ENCODE measurements around the gene PSMB11. TPM values are rescaled to one million over a fixed set of nuclear protein-coding genes. Genes with fewer than 3 reads are reported as not detected.

The PSMB11 gene
- total and polyA plus RNA-seq, 10 of the 15 experiments (the other 5 are each of a cell fraction or from before 2014, with no cell fraction given) = not detected

- Histone ChIP-seq H3K4me3 (no peak overlapping the region), H3K4me2 (ENCODE audit: control insufficient read depth, insufficient read depth) (no peak overlapping the region), H3K9me3 (replicated peaks; ENCODE audit: control insufficient read depth, insufficient read depth, low read length) (no peaks in the 10 kb centered on the region), H3K27me3 (replicated peaks in 1 of 2; ENCODE audit: control insufficient read depth in 2 of 2, insufficient read depth in 2 of 2, low read length in 1 of 2) (no peaks in the 10 kb centered on the region; a peak in 2 of 4 replicates), H3K4me1 (ENCODE audit: control insufficient read depth, insufficient read depth, low read length) (no peaks in the 10 kb centered on the region), H3K79me2 (ENCODE audit: control insufficient read depth, insufficient read depth, low read length) (no peaks in the 10 kb centered on the region), H3K27ac (ENCODE audit: control insufficient read depth, insufficient read depth) (no peak overlapping the region), H2AFZ (ENCODE audit: control insufficient read depth, low read depth, low read length) (no peak overlapping the region), H4K20me1 (ENCODE audit: control insufficient read depth, insufficient read depth) (no peaks in the 10 kb centered on the region), H3K9ac (ENCODE audit: control insufficient read depth, insufficient read depth, low read length) (no peak overlapping the region), H3K36me3 (ENCODE audit: control insufficient read depth in 2 of 2, insufficient read depth in 2 of 2, low read length in 1 of 2) (no peaks in the 10 kb centered on the region)
- ChIA-PET CTCF (interaction anchor here (0.9 to 18.3 kb wide), 2 partner anchors 53 to 72 kb away, joined by 3 to 853 read pairs; partner anchors contain the start of gene AJUBA), POLR2A (no interaction called here), RAD21 (ENCODE audit: unreplicated experiment) (interaction anchor here (1.4 kb wide), 1 partner anchor 59 kb away, joined by 3 read pairs; no protein-coding TSS in a partner anchor), SMC1A (ENCODE audit: uncharacterized antibody, unreplicated experiment) (interaction anchor here (0.6 kb wide), 1 partner anchor 51 kb away, joined by 3 read pairs; no protein-coding TSS in a partner anchor)
- DNase-seq (ENCODE audit: low read depth, low spot score) (no peak), ATAC-seq (no peak), FAIRE-seq (no peak)
- BruUV-seq (replicated peaks) = no TSS peak
- 48% methylated on average over 13 of the region's 13 CpGs for WGBS (ENCODE audit: insufficient coverage, insufficient replicate concordance, low lambda C conversion rate, missing lambda C conversion rate)
- intact Hi-C loops (cut with micrococcal nuclease; ENCODE audit: unreplicated experiment) = no loop called here
- in situ Hi-C loops (cut with MboI) = no loop called here
- TF ChIP-seq IKZF1 (conservative IDR thresholded peaks at IDR 0.05) (no peak), CREM (IDR thresholded peaks at IDR 0.05; ENCODE audit: low read depth) (no peak), E4F1 (IDR thresholded peaks at IDR 0.05; ENCODE audit: borderline replicate concordance, partially characterized antibody) (no peak), MEF2A (IDR thresholded peaks at IDR 0.05; ENCODE audit: insufficient read depth, low read depth, low read length) (no peak), PRDM15 (CRISPR knock-in tag; IDR thresholded peaks at IDR 0.05) (no peak), CUX1 (IDR thresholded peaks at IDR 0.05; ENCODE audit: insufficient replicate concordance, low read depth, low read length) (no peak), PML (IDR thresholded peaks at IDR 0.05; ENCODE audit: low read length) (no peak)
- TF ChIP-seq, protein P1, sequence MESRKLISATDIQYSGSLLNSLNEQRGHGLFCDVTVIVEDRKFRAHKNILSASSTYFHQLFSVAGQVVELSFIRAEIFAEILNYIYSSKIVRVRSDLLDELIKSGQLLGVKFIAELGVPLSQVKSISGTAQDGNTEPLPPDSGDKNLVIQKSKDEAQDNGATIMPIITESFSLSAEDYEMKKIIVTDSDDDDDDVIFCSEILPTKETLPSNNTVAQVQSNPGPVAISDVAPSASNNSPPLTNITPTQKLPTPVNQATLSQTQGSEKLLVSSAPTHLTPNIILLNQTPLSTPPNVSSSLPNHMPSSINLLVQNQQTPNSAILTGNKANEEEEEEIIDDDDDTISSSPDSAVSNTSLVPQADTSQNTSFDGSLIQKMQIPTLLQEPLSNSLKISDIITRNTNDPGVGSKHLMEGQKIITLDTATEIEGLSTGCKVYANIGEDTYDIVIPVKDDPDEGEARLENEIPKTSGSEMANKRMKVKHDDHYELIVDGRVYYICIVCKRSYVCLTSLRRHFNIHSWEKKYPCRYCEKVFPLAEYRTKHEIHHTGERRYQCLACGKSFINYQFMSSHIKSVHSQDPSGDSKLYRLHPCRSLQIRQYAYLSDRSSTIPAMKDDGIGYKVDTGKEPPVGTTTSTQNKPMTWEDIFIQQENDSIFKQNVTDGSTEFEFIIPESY (IDR thresholded peaks at IDR 0.05) = no peak
Measured at GRCh38 chr14:23045419-23046357, 3.7 kb downstream of the PSMB11 start.
